K562 (cell line): Measurements from ENCODE around the gene PLAAT3. TPM values are rescaled to one million over a fixed set of nuclear protein-coding genes. Genes with fewer than 3 reads are reported as not detected.
"Not testable (repeated sequence)": the region's sequence is repeated elsewhere in the genome, so short reads cannot be mapped to it uniquely, and the experiment has no call there.

Experiments used
- ATAC-seq: fragments of 200-7000 bp; cut with Tn5 transposase; 3 replicates; pipeline ENCODE4 v1.9.1; 2020; ENCODE audit warnings: moderate library complexity
- BruUV-seq: library from RNA; stranded (reverse); fragments of 400-500 nt; replicated peaks from 2 replicates; lab custom pipeline; 2021; lab: Mats Ljungman, UMichigan
- CTCF ChIA-PET: fragments of 300-600 bp; formaldehyde crosslinking; extraction: SDS; loops from one replicate; lab custom pipeline; 2021; ENCODE audit warnings: low intra/inter-chr PET ratio; lab: Yijun Ruan, JAX
- POLR2A ChIA-PET: fragments of 300-600, 350-650 bp; sonication (Branson Sonifier 250); formaldehyde crosslinking; extraction: SDS; loops from one replicate; lab custom pipeline; 2021; ENCODE audit warnings: antibody characterized with exemption, inconsistent platforms; lab: Yijun Ruan, JAX
- DNase-seq, 4 experiments: peaks; one replicate each; pipeline versions ENCODE4 v3.0.0 to v3.0.0-alpha.2; 2011 to 2018; ENCODE audit warnings: low spot score in 3 of 4, mixed read lengths in 3 of 4; ENCODE audit errors: extremely low read depth in 1 of 4
- FAIRE-seq: peaks from 2 replicates; lab custom pipeline; 2011; peaks lifted over from hg19 to GRCh38; lab: Jason Lieb, UNC
- H2AFZ ChIP-seq: 2 replicates; pipeline ENCODE4 v1.6.0; 2011; ENCODE audit warnings: low read depth, low read length, control low read depth, inconsistent platforms
- H3K27ac ChIP-seq: fragments of 200-600 bp; 3 replicates; pipeline ENCODE4 v1.8.0; 2011; ENCODE audit warnings: low read depth, mild to moderate bottlenecking, control low read depth, inconsistent platforms, low read length, moderate library complexity, mixed read lengths; ENCODE audit errors: extremely low read depth
- H3K27me3 ChIP-seq, 2 experiments: fragments of 300-600 bp in 1 of 2; 2 replicates in 1 of 2; 3 replicates in 1 of 2; pipeline versions ENCODE4 v1.6.0 to v1.8.0; 2011; ENCODE audit warnings: inconsistent platforms in 2 of 2, low read length in 2 of 2, mild to moderate bottlenecking in 1 of 2, mixed read lengths in 1 of 2, moderate library complexity in 1 of 2; ENCODE audit not compliant: control insufficient read depth in 2 of 2, insufficient read depth in 2 of 2
- H3K36me3 ChIP-seq: fragments of 300-600 bp; 3 replicates; pipeline ENCODE4 v1.8.0; 2011; ENCODE audit warnings: mild to moderate bottlenecking, low read length, inconsistent platforms; ENCODE audit not compliant: control insufficient read depth, insufficient read depth
- H3K4me1 ChIP-seq, 2 experiments: fragments of 200-600 bp in 1 of 2; replicated peaks in 1 of 2; 2 replicates in 1 of 2; 3 replicates in 1 of 2; pipeline versions ENCODE4 v1.5.1 to v1.8.0; 2011; ENCODE audit warnings: inconsistent platforms in 2 of 2, low read length in 2 of 2, mild to moderate bottlenecking in 1 of 2, mixed read lengths in 1 of 2, moderate library complexity in 1 of 2; ENCODE audit not compliant: control insufficient read depth in 2 of 2, insufficient read depth in 2 of 2
- H3K4me2 ChIP-seq: 2 replicates; pipeline ENCODE4 v1.6.1; 2011; ENCODE audit warnings: low read length, control low read depth, inconsistent platforms, mixed read lengths; ENCODE audit not compliant: insufficient read depth
- H3K4me3 ChIP-seq: fragments of 200-600 bp; sonication (generic), shearing (Covaris generic); 2 replicates; pipeline ENCODE4 v1.5.1; 2016; ENCODE audit warnings: control low read depth, inconsistent platforms
- H3K79me2 ChIP-seq: fragments of 200-600 bp; 3 replicates; pipeline ENCODE4 v1.8.0; 2011; ENCODE audit warnings: low read length, inconsistent platforms; ENCODE audit not compliant: control insufficient read depth, insufficient read depth
- H3K9ac ChIP-seq, 2 experiments: 2 replicates each; pipeline versions ENCODE4 v1.6.0 to v1.6.1; 2011; ENCODE audit warnings: low read depth in 2 of 2, low read length in 2 of 2, control low read depth in 1 of 2, inconsistent platforms in 1 of 2, mild to moderate bottlenecking in 1 of 2, mixed read lengths in 1 of 2; ENCODE audit not compliant: insufficient read depth in 1 of 2
- H3K9me1 ChIP-seq: one replicate; pipeline ENCODE4 v1.6.0; 2011; ENCODE audit warnings: inconsistent platforms, mild to moderate bottlenecking, low read length, moderate library complexity; ENCODE audit not compliant: control insufficient read depth, insufficient read depth
- H3K9me3 ChIP-seq: replicated peaks from 2 replicates; pipeline ENCODE4 v1.5.1; 2011; ENCODE audit warnings: low read depth, low read length, inconsistent platforms; ENCODE audit not compliant: control insufficient read depth, insufficient read depth
- H4K20me1 ChIP-seq: replicated peaks from 2 replicates; pipeline ENCODE4 v1.6.1; 2011; ENCODE audit warnings: low read length, inconsistent platforms, mixed read lengths; ENCODE audit not compliant: control insufficient read depth, insufficient read depth
- BCL6 ChIP-seq: fragments of 250-450 bp; sonication (Bioruptor Pico); IDR thresholded peaks from 2 replicates; pipeline ENCODE4 v1.4.0; 2020
- CXXC5 ChIP-seq: fragments of 250-450 bp; sonication (Bioruptor Pico); IDR thresholded peaks from 2 replicates; pipeline ENCODE4 v1.8.0; 2022; ENCODE audit warnings: inconsistent platforms, mild to moderate bottlenecking, moderate library complexity
- GTF2A2 ChIP-seq: IDR thresholded peaks from 2 replicates; pipeline ENCODE4 v1.6.1; 2016; ENCODE audit warnings: mild to moderate bottlenecking, missing genetic modification characterization, missing compliant biosample characterization
- RREB1 ChIP-seq: fragments of 250-450 bp; sonication (Bioruptor Pico); IDR thresholded peaks from 2 replicates; pipeline ENCODE4 v1.4.0; 2020
- SMAD3 ChIP-seq: fragments of 450-650 bp; formaldehyde crosslinking; conservative IDR thresholded peaks from 2 replicates; pipeline ENCODE4 v1.4.0; 2020; ENCODE audit warnings: mild to moderate bottlenecking
- TAF7 ChIP-seq: fragments of 450-650 bp; IDR thresholded peaks from 2 replicates; pipeline ENCODE4 v1.6.1; 2016; ENCODE audit warnings: missing genetic modification characterization, missing compliant biosample characterization
- ZNF76 ChIP-seq: fragments of 250-450 bp; sonication (Bioruptor Pico); IDR thresholded peaks from 2 replicates; pipeline ENCODE4 v1.4.0; 2020; ENCODE audit warnings: mild to moderate bottlenecking, moderate library complexity, borderline replicate concordance
- WGBS: fragments of 100-300 bp; shearing (Covaris generic); methylation state at CpG from one replicate; pipeline ENCODE4 v1.1.6; 2016; ENCODE audit warnings: low coverage, mixed read lengths; ENCODE audit not compliant: insufficient coverage; ENCODE audit errors: missing lambda C conversion rate; 5-methylcytosine and 5-hydroxymethylcytosine counted together
- in situ Hi-C: fragments of 300-500 bp; cut with MboI; formaldehyde crosslinking; loops from 4 replicates; pipeline ENCODE4 v1.15.0; 2018; ENCODE audit warnings: inconsistent platforms, mixed read lengths
- intact Hi-C: fragments of 100-400 bp; cut with micrococcal nuclease; formaldehyde crosslinking; loops from 2 replicates; pipeline ENCODE4 v1.14.2; 2022
- polyA plus RNA-seq, 8 experiments: library from polyadenylated mRNA; depleted of rRNA in 4 of 8; stranded (reverse) in 5 of 8; unstranded in 3 of 8; fragments of >200 nt; fragmentation: Nextera tagmentation in 2 of 8; fragmentation: Illumina TruSeq in 1 of 8; extraction: Ambion mirVana in 2 of 8; extraction: Trizol in 1 of 8; gene quantifications; 2 replicates each; pipeline versions ENCODE4 v1.2.1 to v1.2.3, GENCODE V29; 2011 to 2014; ENCODE audit warnings: inconsistent platforms in 1 of 8, missing spikeins in 1 of 8
- total RNA-seq, 7 experiments: library from RNA; depleted of rRNA in 6 of 7; stranded (reverse); fragments of >200 nt in 6 of 7; fragmentation: Illumina TruSeq in 2 of 7; extraction: Trizol in 2 of 7; gene quantifications; 2 replicates each; pipeline versions ENCODE4 v1.2.1 to v1.2.3, GENCODE V29; 2011 to 2021; ENCODE audit warnings: low replicate concordance in 1 of 7
- TF ChIP-seq, protein P1 (sequence below): fragments of 250-450 bp; sonication (Bioruptor Pico); IDR thresholded peaks from 2 replicates; pipeline ENCODE4 v1.8.0; 2021; ENCODE audit warnings: mild to moderate bottlenecking, moderate library complexity

Gene PLAAT3
- total and polyA plus RNA-seq, 9 of the 15 experiments (the other 6 are each of a cell fraction or from before 2014, with no cell fraction given): 0.80 to 2.7 (median 1.4) TPM

DNA sequence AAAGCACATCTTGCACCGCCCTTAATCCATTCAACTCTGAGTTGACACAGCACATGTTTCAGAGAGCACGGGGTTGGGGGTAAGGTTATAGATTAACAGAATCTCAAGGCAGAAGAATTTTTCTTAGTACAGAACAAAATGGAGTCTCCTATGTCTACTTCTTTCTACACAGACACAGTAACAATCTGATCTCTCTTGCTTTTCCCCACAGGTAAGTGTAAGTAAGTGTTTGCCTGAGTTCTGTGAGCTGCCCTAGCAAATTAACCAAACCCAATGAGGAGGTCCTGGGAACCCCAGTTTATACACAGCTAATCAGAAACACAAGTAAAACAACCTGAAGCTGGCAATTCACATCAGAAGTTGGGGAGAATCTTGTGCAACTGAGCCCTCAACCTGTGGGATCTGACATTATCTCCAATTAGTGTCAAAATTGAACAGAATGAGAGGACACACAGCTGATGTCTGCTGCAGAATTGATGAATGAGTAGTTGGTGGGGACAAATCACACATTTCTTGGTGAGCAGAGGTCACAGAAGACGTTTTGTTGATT is 85.4 kb downstream of the PLAAT3 start (continued):
- TF ChIP-seq SMAD3 (peak; percentile 74), RREB1 (peak; percentile 42; the same call in 1 of the 2 replicates), TAF7 (tag) (peak; percentile 32; the same call in 1 of the 2 replicates), ZNF76 (CRISPR knock-in tag) (peak; percentile 72; the same call in 1 of the 2 replicates), CXXC5 (peak; percentile 62), BCL6 (CRISPR knock-in tag) (peak; percentile 83), GTF2A2 (tag) (peak; percentile 76; the same call in 1 of the 2 replicates)
- TF ChIP-seq, protein P1, sequence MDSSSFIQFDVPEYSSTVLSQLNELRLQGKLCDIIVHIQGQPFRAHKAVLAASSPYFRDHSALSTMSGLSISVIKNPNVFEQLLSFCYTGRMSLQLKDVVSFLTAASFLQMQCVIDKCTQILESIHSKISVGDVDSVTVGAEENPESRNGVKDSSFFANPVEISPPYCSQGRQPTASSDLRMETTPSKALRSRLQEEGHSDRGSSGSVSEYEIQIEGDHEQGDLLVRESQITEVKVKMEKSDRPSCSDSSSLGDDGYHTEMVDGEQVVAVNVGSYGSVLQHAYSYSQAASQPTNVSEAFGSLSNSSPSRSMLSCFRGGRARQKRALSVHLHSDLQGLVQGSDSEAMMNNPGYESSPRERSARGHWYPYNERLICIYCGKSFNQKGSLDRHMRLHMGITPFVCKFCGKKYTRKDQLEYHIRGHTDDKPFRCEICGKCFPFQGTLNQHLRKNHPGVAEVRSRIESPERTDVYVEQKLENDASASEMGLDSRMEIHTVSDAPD (CRISPR knock-in tag): 0 out of 2 replicates have a peak, but pooled peaks have one; percentile 50

GRCh38 chr11:63528156-63528555 is 86.1 kb downstream of the PLAAT3 start:
- H3K9me1 ChIP-seq, DNase-seq, ATAC-seq, H3K4me2 ChIP-seq, intact Hi-C loops, FAIRE-seq, CTCF ChIA-PET, H3K36me3 ChIP-seq, H3K79me2 ChIP-seq, in situ Hi-C loops, H3K9me3 ChIP-seq, H2AFZ ChIP-seq, H3K9ac ChIP-seq, H3K27ac ChIP-seq, H4K20me1 ChIP-seq, POLR2A ChIA-PET, H3K27me3 ChIP-seq, H3K4me3 ChIP-seq, BruUV-seq: not testable (repeated sequence)
- H3K4me1 ChIP-seq: peaks cover 0 to 28% of the 10 kb centered on the region in 2 experiments; a peak in 4 of 5 replicates
- 27% methylated on average over 8 of the region's 11 CpGs for WGBS
